Neuronal stem cell (in vitro differentiated cells): ENCODE results near the gene RRAD.

Experiments used
- DNase-seq: peaks from one replicate; pipeline ENCODE4 v3.0.0-alpha.2; 2013; ENCODE audit warnings: low spot score
- H2AFZ ChIP-seq: one replicate; pipeline ENCODE4 v1.6.1; 2013; ENCODE audit warnings: mild to moderate bottlenecking, low read length, inconsistent platforms
- H2AK5ac ChIP-seq: 2 replicates; pipeline ENCODE4 v1.6.1; 2013; ENCODE audit warnings: low read depth, mild to moderate bottlenecking, inconsistent platforms, low read length, moderate library complexity, mixed read lengths
- H2BK120ac ChIP-seq: 2 replicates; pipeline ENCODE4 v1.6.1; 2013; ENCODE audit warnings: low read depth, mild to moderate bottlenecking, inconsistent platforms, low read length, moderate library complexity, mixed read lengths
- H2BK12ac ChIP-seq: one replicate; pipeline ENCODE4 v1.6.1; 2013; ENCODE audit warnings: low read length, inconsistent platforms
- H2BK15ac ChIP-seq: 2 replicates; pipeline ENCODE4 v1.6.1; 2013; ENCODE audit warnings: mild to moderate bottlenecking, low read length, inconsistent platforms, mixed read lengths
- H2BK5ac ChIP-seq: one replicate; pipeline ENCODE4 v1.6.1; 2013; ENCODE audit warnings: inconsistent platforms, mild to moderate bottlenecking, low read length, moderate library complexity
- H3K14ac ChIP-seq: one replicate; pipeline ENCODE4 v1.6.1; 2013; ENCODE audit warnings: low read length, inconsistent platforms
- H3K18ac ChIP-seq: 2 replicates; pipeline ENCODE4 v1.6.1; 2013; ENCODE audit warnings: low read length, inconsistent platforms
- H3K23ac ChIP-seq: 2 replicates; pipeline ENCODE4 v1.6.1; 2013; ENCODE audit warnings: low read depth, mild to moderate bottlenecking, mixed read lengths, low read length, inconsistent platforms; ENCODE audit not compliant: poor library complexity
- H3K27ac ChIP-seq: replicated peaks from 3 replicates; pipeline ENCODE4 v1.5.1; 2013; ENCODE audit warnings: low read length, inconsistent platforms
- H3K27me3 ChIP-seq, 3 experiments: 2 replicates each; pipeline ENCODE4 v1.6.1; 2013; ENCODE audit warnings: low read length in 3 of 3, mild to moderate bottlenecking in 2 of 3, inconsistent platforms in 1 of 3, low read depth in 1 of 3, mixed read lengths in 1 of 3, moderate library complexity in 1 of 3; ENCODE audit not compliant: control insufficient read depth in 3 of 3, insufficient read depth in 3 of 3
- H3K36me3 ChIP-seq, 2 donors: replicated peaks in 1 of 2; 2 replicates each; pipeline ENCODE4 v1.6.1; 2013; ENCODE audit warnings: low read length in 2 of 2; ENCODE audit not compliant: control insufficient read depth in 2 of 2, insufficient read depth in 2 of 2
- H3K4ac ChIP-seq: 2 replicates; pipeline ENCODE4 v1.6.1; 2013; ENCODE audit warnings: inconsistent platforms, mild to moderate bottlenecking, low read length, moderate library complexity
- H3K4me1 ChIP-seq, 2 donors: 1 replicate in 1 of 2; 2 replicates in 1 of 2; pipeline ENCODE4 v1.6.1; 2013; ENCODE audit warnings: low read length in 2 of 2, low read depth in 1 of 2; ENCODE audit not compliant: control insufficient read depth in 2 of 2, insufficient read depth in 1 of 2
- H3K4me2 ChIP-seq: one replicate; pipeline ENCODE4 v1.6.1; 2013; ENCODE audit warnings: mild to moderate bottlenecking, low read length, inconsistent platforms; ENCODE audit not compliant: insufficient read depth, poor library complexity, severe bottlenecking
- H3K4me3 ChIP-seq, 2 donors: 2 replicates each; pipeline ENCODE4 v1.5.1; 2013; ENCODE audit warnings: low read length in 2 of 2, mild to moderate bottlenecking in 2 of 2, inconsistent platforms in 1 of 2, moderate library complexity in 1 of 2
- H3K79me1 ChIP-seq: one replicate; pipeline ENCODE4 v1.6.1; 2013; ENCODE audit warnings: low read depth, mild to moderate bottlenecking, inconsistent platforms, low read length, moderate library complexity
- H3K9ac ChIP-seq: one replicate; pipeline ENCODE4 v1.6.1; 2013; ENCODE audit warnings: mild to moderate bottlenecking, low read depth, low read length, inconsistent platforms; ENCODE audit not compliant: poor library complexity
- H3K9me3 ChIP-seq, 2 donors: replicated peaks in 1 of 2; 2 replicates each; pipeline versions ENCODE3 to v1.6.1; 2013; ENCODE audit warnings: low read length in 2 of 2, mild to moderate bottlenecking in 2 of 2, inconsistent platforms in 1 of 2, low read depth in 1 of 2, mixed read lengths in 1 of 2, moderate library complexity in 1 of 2; ENCODE audit not compliant: control insufficient read depth in 2 of 2, insufficient read depth in 1 of 2
- H4K8ac ChIP-seq: one replicate; pipeline ENCODE4 v1.6.1; 2013; ENCODE audit warnings: low read depth, mild to moderate bottlenecking, inconsistent platforms, low read length, moderate library complexity
- H4K91ac ChIP-seq: one replicate; pipeline ENCODE4 v1.6.1; 2013; ENCODE audit warnings: low read length, low read depth, mild to moderate bottlenecking, inconsistent platforms; ENCODE audit not compliant: poor library complexity
- WGBS, 2 donors: extraction: QIAGEN DNeasy Blood & Tissue Kit; methylation state at CpG; one replicate each; pipeline ENCODE4 v1.1.7; 2013; ENCODE audit warnings: missing lambda C conversion rate in 2 of 2, mixed read lengths in 1 of 2; ENCODE audit not compliant: insufficient read length in 2 of 2, insufficient replicate concordance in 1 of 2; ENCODE audit errors: extremely low coverage in 2 of 2; 5-methylcytosine and 5-hydroxymethylcytosine counted together

Gene RRAD

DNA sequence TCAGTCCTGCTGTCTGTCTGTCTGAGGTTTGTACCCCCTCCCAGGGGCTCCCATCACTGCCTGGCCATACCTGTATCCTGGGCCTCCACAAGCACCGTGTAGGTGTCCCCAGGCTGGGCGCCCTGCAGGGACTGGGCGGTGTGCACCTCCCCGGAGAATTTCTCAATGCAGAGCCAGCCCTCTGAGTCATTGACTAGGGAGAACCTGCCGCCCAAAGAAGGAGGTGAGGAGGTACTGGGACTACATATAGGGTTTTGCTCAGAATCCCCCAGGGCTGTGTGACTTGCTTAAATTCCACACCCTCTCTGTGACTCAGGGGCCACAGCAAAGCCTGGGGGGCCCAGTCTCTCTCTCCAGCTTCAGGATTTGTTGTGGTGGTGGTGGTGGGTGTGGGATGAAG, 14.2 kb downstream of the RRAD start:
- no peak overlapping the region for H3K27ac ChIP-seq
- H2BK120ac ChIP-seq = no peak overlapping the region
- no peak overlapping the region for H4K91ac ChIP-seq
- no peak overlapping the region for H2AFZ ChIP-seq
- H3K18ac ChIP-seq = no peak overlapping the region
- no peak overlapping the region for H2BK12ac ChIP-seq
- no peaks in the 10 kb centered on the region for H3K36me3 ChIP-seq
- no peak overlapping the region for H4K8ac ChIP-seq
- H3K23ac ChIP-seq = no peak overlapping the region
- no peak overlapping the region for H3K4me3 ChIP-seq
- no peak overlapping the region for H3K4me2 ChIP-seq
- no peak overlapping the region for H3K14ac ChIP-seq
- no CpG with 5 or more reads among the region's 5 CpGs for WGBS, 2 donors
- peaks cover 0 to 10% of the 10 kb centered on the region in 2 donors for H3K4me1 ChIP-seq
- no peak overlapping the region for H2BK15ac ChIP-seq
- DNase-seq = no peak
- H2BK5ac ChIP-seq = no peak overlapping the region
- no peak overlapping the region for H2AK5ac ChIP-seq
- peaks cover 0 to 1% of the 10 kb centered on the region in 2 donors for H3K9me3 ChIP-seq
- H3K9ac ChIP-seq = no peak overlapping the region
- peaks cover 0 to 43% (median 0%) of the 10 kb centered on the region in 3 experiments for H3K27me3 ChIP-seq
- H3K79me1 ChIP-seq = no peaks in the 10 kb centered on the region
- no peak overlapping the region for H3K4ac ChIP-seq

GRCh38 chr16:66910175-66910940, 15.0 kb downstream of the RRAD start:
- Histone ChIP-seq H3K4me1 (peaks cover 0 to 10% of the 10 kb centered on the region in 2 donors), H3K9ac (peak overlapping the region; percentile 17), H2BK12ac (no peak overlapping the region), H3K4ac (no peak overlapping the region), H3K27ac (no peak overlapping the region), H3K23ac (peak overlapping the region; percentile 9), H2BK120ac (no peak overlapping the region), H3K18ac (peak overlapping the region; percentile 30), H3K4me3 (peak overlapping the region in 1 of 2 donors; percentile 28), H3K4me2 (no peak overlapping the region), H2BK5ac (no peak overlapping the region), H3K36me3 (no peaks in the 10 kb centered on the region), H3K14ac (no peak overlapping the region), H4K91ac (no peak overlapping the region), H2AK5ac (peak overlapping the region; percentile 21), H2BK15ac (no peak overlapping the region), H2AFZ (no peak overlapping the region), H3K27me3 (peaks cover 0 to 45% (median 0%) of the 10 kb centered on the region in 3 experiments), H4K8ac (no peak overlapping the region), H3K79me1 (no peaks in the 10 kb centered on the region), H3K9me3 (peaks cover 0 to 1% of the 10 kb centered on the region in 2 donors)
- WGBS, 2 donors = no CpG with 5 or more reads among the region's 14 CpGs
- DNase-seq = no peak

- no CpG with 5 or more reads among the region's 14 CpGs for WGBS, 2 donors
- H3K23ac ChIP-seq = no peak overlapping the region
These were observed 16.4 kb downstream of the RRAD start for GRCh38 chr16:66908762-66909559.

GRCh38 chr16:66908116-66908515, 17.2 kb downstream of the RRAD start:
- H3K14ac ChIP-seq = no peak overlapping the region
- no peak overlapping the region for H2BK12ac ChIP-seq
- no peak overlapping the region for H3K9ac ChIP-seq
- H2AFZ ChIP-seq = no peak overlapping the region
- H3K23ac ChIP-seq = no peak overlapping the region
- no peak overlapping the region for H3K4ac ChIP-seq
- peaks cover 0 to 2% of the 10 kb centered on the region in 2 donors for H3K4me1 ChIP-seq
- H2BK15ac ChIP-seq = no peak overlapping the region
- no peak overlapping the region for H3K27ac ChIP-seq
- H3K4me2 ChIP-seq = no peak overlapping the region
- no peak overlapping the region for H3K18ac ChIP-seq
- no peak overlapping the region for H4K91ac ChIP-seq
- DNase-seq = no peak
- no peak overlapping the region for H2AK5ac ChIP-seq
- H4K8ac ChIP-seq = no peak overlapping the region
- no peaks in the 10 kb centered on the region for H3K79me1 ChIP-seq
- no CpG with 5 or more reads among the region's 3 CpGs for whole genome bisulfite sequencing, 2 donors
- H3K9me3 ChIP-seq = peaks cover 0 to 1% of the 10 kb centered on the region in 2 donors
- no peaks in the 10 kb centered on the region for H3K36me3 ChIP-seq
- no peak overlapping the region for H2BK5ac ChIP-seq
- no peak overlapping the region for H3K4me3 ChIP-seq
- H3K27me3 ChIP-seq = peaks cover 0 to 56% (median 0%) of the 10 kb centered on the region in 3 experiments
- H2BK120ac ChIP-seq = no peak overlapping the region

More at GRCh38 chr16:66908762-66909559, 16.4 kb downstream of the RRAD start:
- Histone ChIP-seq H3K79me1 (no peaks in the 10 kb centered on the region), H4K8ac (no peak overlapping the region), H4K91ac (no peak overlapping the region), H3K27ac (no peak overlapping the region), H2AK5ac (no peak overlapping the region), H3K27me3 (peaks cover 0 to 48% (median 0%) of the 10 kb centered on the region in 3 experiments), H2BK12ac (no peak overlapping the region), H3K4ac (no peak overlapping the region), H3K9ac (no peak overlapping the region), H3K36me3 (no peaks in the 10 kb centered on the region), H3K14ac (no peak overlapping the region), H2AFZ (no peak overlapping the region), H2BK5ac (no peak overlapping the region), H3K4me3 (no peak overlapping the region), H2BK15ac (no peak overlapping the region), H3K4me2 (no peak overlapping the region), H3K18ac (no peak overlapping the region), H3K9me3 (peaks cover 0 to 1% of the 10 kb centered on the region in 2 donors), H3K4me1 (peaks cover 0 to 8% of the 10 kb centered on the region in 2 donors), H2BK120ac (no peak overlapping the region)
- DNase-seq = no peak
